Caco-2 (cell line): Measurements from ENCODE around the gene IL34. TPM values are rescaled to one million over a fixed set of nuclear protein-coding genes. Genes with fewer than 3 reads are reported as not detected.

Experiments used
- BruUV-seq: library from RNA; stranded (reverse); fragments of 400-500 nt; replicated peaks from 2 replicates; lab custom pipeline; 2021; lab: Mats Ljungman, UMichigan
- CTCF ChIA-PET: fragments of 300-600 bp; sonication (Branson Sonifier 250); formaldehyde crosslinking; loops from one replicate; lab custom pipeline; 2022; ENCODE audit warnings: antibody characterized with exemption; lab: Charles Lee
- POLR2A ChIA-PET: fragments of 300-600 bp; sonication (Branson Sonifier 250); formaldehyde crosslinking; loops from one replicate; lab custom pipeline; 2022; ENCODE audit warnings: antibody characterized with exemption; lab: Charles Lee
- DNase-seq, 2 experiments: peaks; one replicate each; pipeline versions ENCODE4 v3.0.0 to v3.0.0-alpha.2; 2020 to 2022
- H3K27me3 ChIP-seq: replicated peaks from 2 replicates; pipeline ENCODE4 v1.6.0; 2011; ENCODE audit warnings: low read length; ENCODE audit not compliant: control insufficient read depth, insufficient read depth
- H3K36me3 ChIP-seq: 2 replicates; pipeline ENCODE4 v1.5.1; 2011; ENCODE audit warnings: low read length; ENCODE audit not compliant: control insufficient read depth, insufficient read depth
- H3K4me1 ChIP-seq: fragments of 250-450 bp; sonication (Bioruptor Pico); 2 replicates; pipeline ENCODE4 v1.5.1; 2020; ENCODE audit warnings: mild to moderate bottlenecking
- H3K4me3 ChIP-seq: 2 replicates; pipeline ENCODE4 v1.5.1; 2011; ENCODE audit warnings: low read depth, mild to moderate bottlenecking, control low read depth, low read length
- H3K9me3 ChIP-seq: fragments of 250-450 bp; sonication (Bioruptor Pico); 2 replicates; pipeline ENCODE4 v1.5.1; 2020; ENCODE audit warnings: mild to moderate bottlenecking, moderate library complexity
- H3K27ac Mint-ChIP-seq: one replicate; pipeline ENCODE4 v1.8.0; 2022; ENCODE audit warnings: mixed read lengths; ENCODE audit not compliant: unreplicated experiment
- H3K27me3 Mint-ChIP-seq: one replicate; pipeline ENCODE4 v1.8.0; 2022; ENCODE audit warnings: mixed read lengths; ENCODE audit not compliant: insufficient read depth, unreplicated experiment
- H3K36me3 Mint-ChIP-seq: one replicate; pipeline ENCODE4 v1.8.0; 2022; ENCODE audit warnings: mild to moderate bottlenecking, mixed read lengths; ENCODE audit not compliant: insufficient read depth, unreplicated experiment
- H3K4me1 Mint-ChIP-seq: one replicate; pipeline ENCODE4 v1.8.0; 2022; ENCODE audit warnings: low read depth, mixed read lengths; ENCODE audit not compliant: unreplicated experiment
- H3K4me3 Mint-ChIP-seq: one replicate; pipeline ENCODE4 v1.8.0; 2022; ENCODE audit warnings: mild to moderate bottlenecking, moderate library complexity, mixed read lengths; ENCODE audit not compliant: unreplicated experiment
- H3K9me3 Mint-ChIP-seq: one replicate; pipeline ENCODE4 v1.8.0; 2022; ENCODE audit warnings: mixed read lengths; ENCODE audit not compliant: unreplicated experiment
- CTCF ChIP-seq, 2 experiments: fragments of 200-600 bp in 1 of 2; IDR thresholded peaks; 1 replicate in 1 of 2; 2 replicates in 1 of 2; pipeline versions ENCODE4 v1.5.1 to v1.8.0; 2011 to 2022; ENCODE audit warnings: antibody characterized with exemption in 1 of 2, control low read depth in 1 of 2, inconsistent platforms in 1 of 2, low read depth in 1 of 2, low read length in 1 of 2, mild to moderate bottlenecking in 1 of 2, moderate library complexity in 1 of 2; ENCODE audit not compliant: insufficient read depth in 1 of 2, severe bottlenecking in 1 of 2, unreplicated experiment in 1 of 2
- intact Hi-C: fragments of 100-400 bp; cut with micrococcal nuclease; formaldehyde crosslinking; loops from one replicate; pipeline ENCODE4 v1.10.0; 2022; ENCODE audit not compliant: unreplicated experiment
- total RNA-seq: library from RNA; stranded (reverse); gene quantifications from 2 replicates; pipeline ENCODE4 v1.2.3, GENCODE V29; 2022

Gene IL34
- total RNA-seq, 1 experiment from 2014 or later, result 0.50 TPM

- intact Hi-C loops, result no loop called here
- Mint-ChIP-seq H3K4me3 (no peak overlapping the region), H3K36me3 (peaks cover 63% of the 10 kb centered on the region), H3K9me3 (peaks cover 8% of the 10 kb centered on the region), H3K27me3 (no peaks in the 10 kb centered on the region), H3K4me1 (peaks cover 7% of the 10 kb centered on the region), H3K27ac (no peak overlapping the region)
- ChIA-PET CTCF (no interaction called here), POLR2A (no interaction called here)
- H3K4me3 ChIP-seq, result no peak overlapping the region
- no TSS peak for BruUV-seq
- no peaks in the 10 kb centered on the region for H3K4me1 ChIP-seq
- H3K9me3 ChIP-seq, result no peaks in the 10 kb centered on the region
- H3K36me3 ChIP-seq, result peaks cover 5% of the 10 kb centered on the region; the same call in 1 of the 2 replicates
- no peak for DNase-seq
- no peak for TF ChIP-seq CTCF (IDR thresholded peaks at IDR 0.05; ENCODE audit: insufficient read depth in 1 of 2, low read depth in 1 of 2, low read length in 1 of 2, severe bottlenecking in 1 of 2, unreplicated experiment in 1 of 2)
- no peaks in the 10 kb centered on the region for H3K27me3 ChIP-seq
Measured at GRCh38 chr16:70674221-70675014, 28.1 kb downstream of the IL34 start.

GRCh38 chr16:70675851-70676513 lies 29.6 kb downstream of the IL34 start:
- no TSS peak for BruUV-seq
- Mint-ChIP-seq H3K36me3 (peaks cover 53% of the 10 kb centered on the region), H3K27me3 (no peaks in the 10 kb centered on the region), H3K27ac (peak overlapping the region; percentile 18), H3K4me3 (no peak overlapping the region), H3K9me3 (no peaks in the 10 kb centered on the region), H3K4me1 (peaks cover 7% of the 10 kb centered on the region)
- DNase-seq, result no peak
- H3K9me3 ChIP-seq, result no peaks in the 10 kb centered on the region
- no peak overlapping the region for H3K4me3 ChIP-seq
- H3K4me1 ChIP-seq, result no peaks in the 10 kb centered on the region; the same call in 1 of the 2 replicates
- intact Hi-C loops, result no loop called here
- no peaks in the 10 kb centered on the region for H3K27me3 ChIP-seq
- CTCF ChIA-PET, result no interaction called here
- peaks cover 3% of the 10 kb centered on the region; the same call in 1 of the 2 replicates for H3K36me3 ChIP-seq
- POLR2A ChIA-PET, result no interaction called here
- TF ChIP-seq CTCF (IDR thresholded peaks at IDR 0.05; ENCODE audit: insufficient read depth in 1 of 2, low read depth in 1 of 2, low read length in 1 of 2, severe bottlenecking in 1 of 2, unreplicated experiment in 1 of 2), result no peak

DNA sequence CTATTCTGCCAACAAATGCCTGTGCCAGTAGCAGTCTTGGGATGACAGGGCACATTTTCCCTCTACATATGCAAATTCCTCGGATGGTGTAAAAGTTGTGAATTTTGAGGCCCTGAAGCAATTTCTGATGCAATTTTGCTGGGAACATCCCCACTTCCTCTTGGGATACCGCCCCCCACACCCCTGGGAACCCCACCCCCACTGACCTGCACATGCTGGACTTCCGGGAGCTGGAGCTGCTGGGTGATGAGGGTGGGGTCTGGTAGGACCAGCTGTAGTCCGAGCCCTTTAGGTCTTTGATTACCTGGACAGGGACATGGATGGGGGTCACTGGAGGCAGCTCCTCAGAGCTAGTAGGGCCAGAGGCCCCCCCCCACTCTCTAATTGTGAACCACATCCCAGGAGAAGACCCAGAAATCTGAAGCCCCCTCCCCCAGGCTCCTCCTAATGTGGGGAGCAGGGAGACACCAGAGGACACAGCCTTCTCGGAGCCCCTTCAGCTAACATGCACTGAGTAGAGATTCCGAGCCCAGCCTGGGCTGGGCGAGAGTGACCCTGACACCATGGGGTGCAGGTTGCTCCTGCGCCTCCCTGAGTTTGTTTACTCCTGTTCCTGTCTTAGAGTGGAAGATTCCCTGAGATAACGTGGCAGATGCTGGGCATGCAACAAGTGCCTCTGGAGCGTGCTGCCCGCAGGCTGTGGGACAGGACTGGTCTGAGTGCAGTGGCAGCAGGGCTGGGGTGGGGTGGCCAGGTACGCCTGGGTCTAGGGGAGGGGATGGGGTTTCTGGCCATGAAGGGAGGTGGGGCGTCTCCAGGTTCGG lies 30.5 kb downstream of the IL34 start:
- H3K36me3 Mint-ChIP-seq, result peaks cover 44% of the 10 kb centered on the region
- intact Hi-C loops, result no loop called here
- Histone ChIP-seq H3K36me3 (peaks cover 3% of the 10 kb centered on the region; the same call in 1 of the 2 replicates), H3K4me3 (no peak overlapping the region), H3K9me3 (no peaks in the 10 kb centered on the region), H3K4me1 (peaks cover 8% of the 10 kb centered on the region), H3K27me3 (no peaks in the 10 kb centered on the region)
- no peak for TF ChIP-seq CTCF (IDR thresholded peaks at IDR 0.05; ENCODE audit: insufficient read depth in 1 of 2, low read depth in 1 of 2, low read length in 1 of 2, severe bottlenecking in 1 of 2, unreplicated experiment in 1 of 2)
- H3K4me3 Mint-ChIP-seq, result no peak overlapping the region
- no peak for DNase-seq
- peaks cover 9% of the 10 kb centered on the region for H3K4me1 Mint-ChIP-seq
- H3K9me3 Mint-ChIP-seq, result no peaks in the 10 kb centered on the region
- no peaks in the 10 kb centered on the region for H3K27me3 Mint-ChIP-seq
- ChIA-PET CTCF (no interaction called here), POLR2A (no interaction called here)
- no peak overlapping the region for H3K27ac Mint-ChIP-seq
- BruUV-seq, result no TSS peak
